Measurements from ENCODE around the gene RHBDF2. TPM values are rescaled to one million over a fixed set of nuclear protein-coding genes. Genes with fewer than 3 reads are reported as not detected.

RHBDF2 gene
- total RNA-seq, 1 donor from 2014 or later: 22.6 TPM

DNA sequence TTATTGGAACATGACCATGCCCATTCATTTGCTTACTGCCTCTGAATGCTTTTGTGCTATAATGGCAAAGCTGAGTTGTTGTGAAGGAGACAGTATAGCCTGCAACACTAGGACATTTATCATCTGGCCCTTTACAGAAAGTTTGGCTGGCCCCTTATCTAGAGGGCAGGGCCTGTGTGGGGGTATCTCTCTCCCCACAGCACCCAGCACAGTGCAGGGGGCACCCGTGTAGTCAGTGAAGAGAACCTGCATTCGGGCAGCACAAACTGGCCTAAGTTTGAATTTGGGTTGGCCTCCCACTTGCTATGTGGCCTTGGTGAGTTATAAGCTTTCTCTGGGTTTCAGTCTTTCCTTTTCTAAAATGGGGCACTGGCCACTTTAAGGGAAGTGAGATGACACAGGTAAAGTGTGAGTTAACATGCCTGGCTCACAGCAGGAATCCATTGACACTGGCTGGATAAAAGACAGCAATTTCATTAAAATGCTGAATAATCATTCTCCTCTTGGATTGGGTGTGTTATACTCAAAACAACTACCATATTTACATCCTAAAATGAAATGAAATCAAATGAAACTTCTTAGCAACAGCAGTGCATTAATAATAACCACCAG is 60.4 kb downstream of the RHBDF2 start:
- DNase-seq (ENCODE audit: low read depth in 2 of 2): no peak

DNA sequence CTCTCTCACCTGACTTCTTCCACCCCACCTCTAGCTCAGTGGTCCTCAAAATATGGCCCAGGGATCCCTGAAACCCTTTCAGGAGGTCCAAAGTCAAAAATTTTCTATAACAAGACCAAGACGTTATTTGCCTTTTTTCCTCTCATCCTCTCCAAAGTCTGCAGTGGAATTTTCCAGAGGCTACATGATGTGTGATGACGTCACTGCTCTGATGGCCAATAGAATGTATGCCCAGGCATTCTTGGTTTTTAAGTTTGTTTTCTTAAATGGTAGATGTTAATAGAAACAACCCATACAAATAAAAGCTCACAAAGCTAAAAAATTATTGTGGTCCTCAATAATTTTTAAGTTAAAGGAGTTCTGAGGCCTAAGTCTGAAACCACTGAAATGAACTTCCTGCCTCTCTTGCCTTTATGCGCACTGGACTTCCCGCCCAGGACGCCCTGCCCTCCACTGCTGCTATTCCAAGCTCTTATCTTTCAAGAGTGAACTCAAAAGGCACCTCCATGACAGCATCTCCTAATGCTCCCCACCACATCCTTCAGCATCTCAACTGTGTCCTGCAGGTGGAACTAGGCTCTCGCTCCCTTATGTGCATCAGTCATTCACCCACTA is 61.8 kb downstream of the RHBDF2 start:
- no peak for DNase-seq (ENCODE audit: low read depth in 2 of 2)

DNA sequence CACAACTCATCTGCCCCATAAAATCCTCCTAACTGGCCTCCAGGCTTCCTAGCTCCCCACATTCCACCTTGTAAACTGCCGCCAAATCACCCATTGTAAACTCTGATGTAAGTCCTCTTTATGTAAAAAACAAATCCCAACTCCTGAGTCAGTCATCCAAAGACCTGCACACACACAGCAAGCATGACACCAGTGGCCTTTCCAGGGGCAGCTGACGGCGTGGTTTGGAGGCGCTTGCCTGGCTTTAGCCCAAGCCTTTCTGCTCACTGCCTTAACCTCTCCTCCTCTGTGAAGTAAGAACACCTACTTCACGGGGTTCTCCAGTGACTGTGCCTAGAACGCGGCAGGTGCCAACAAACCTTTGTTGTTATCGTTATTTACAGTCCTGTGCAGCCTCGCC is 62.3 kb downstream of the RHBDF2 start:
- no peak for DNase-seq (ENCODE audit: low read depth in 2 of 2)

DNA sequence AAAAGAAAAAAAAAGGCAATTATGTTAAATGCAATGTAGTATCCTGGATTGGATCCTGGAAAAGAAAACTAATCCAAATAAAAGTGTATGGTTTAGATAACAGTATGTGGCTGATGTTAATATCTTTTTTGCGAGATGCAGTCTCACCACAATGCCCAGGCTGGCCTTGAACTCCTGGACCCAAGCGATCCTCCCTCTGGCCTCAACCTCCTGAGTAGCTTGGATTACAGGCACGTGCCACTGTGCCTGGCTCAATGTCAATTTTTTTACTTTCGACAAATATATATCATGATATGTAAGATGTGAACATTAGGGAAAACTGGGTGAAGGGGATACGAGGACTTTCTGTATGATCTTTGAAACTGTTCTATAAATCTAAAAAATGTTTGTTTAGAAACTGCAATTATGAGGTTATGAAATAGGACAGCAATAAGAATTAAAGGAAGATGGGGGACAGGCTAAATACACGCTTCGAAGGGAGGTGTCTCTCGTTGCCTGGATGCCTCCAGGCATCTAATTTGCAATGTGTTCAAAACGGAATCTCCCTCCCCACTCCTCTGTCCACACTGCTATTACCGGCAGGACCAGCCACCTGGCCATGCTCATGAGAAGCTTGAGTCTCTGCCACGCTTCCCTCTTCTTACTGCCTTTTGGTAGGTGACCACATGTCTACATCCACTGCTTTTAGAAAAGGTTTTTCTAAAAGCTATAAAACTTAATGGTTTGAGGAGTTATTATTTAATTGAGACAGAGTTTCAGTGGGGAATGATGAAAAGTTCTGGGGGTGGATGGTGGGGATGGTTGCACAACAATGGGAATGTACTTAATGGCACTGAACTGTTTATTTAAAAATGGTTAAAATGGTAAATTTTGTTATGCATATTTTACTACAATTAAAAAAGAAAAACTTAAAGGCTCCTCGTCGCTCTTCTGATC is 63.5 kb downstream of the RHBDF2 start:
- no peak for DNase-seq (ENCODE audit: low read depth in 2 of 2)

DNA sequence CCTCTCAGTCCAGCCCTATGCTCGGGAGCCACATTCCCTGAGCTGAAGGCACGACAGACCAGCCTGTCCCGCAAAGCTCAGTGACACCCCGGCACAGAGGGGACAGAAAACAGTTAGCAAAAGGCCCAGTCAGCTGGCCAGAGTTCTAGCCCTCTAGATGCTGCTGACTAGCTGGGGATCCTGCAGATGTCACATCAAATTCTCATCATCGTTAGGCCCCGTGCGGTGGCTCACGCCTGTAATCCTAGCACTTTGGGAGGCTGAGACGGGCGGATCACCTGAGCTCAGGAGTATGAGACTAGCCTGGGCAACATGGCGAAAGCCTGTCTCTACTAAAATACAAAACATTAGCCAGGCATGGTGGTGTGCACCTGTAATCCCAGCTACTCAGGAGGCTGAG is 65.5 kb downstream of the RHBDF2 start:
- no peak for DNase-seq (ENCODE audit: low read depth in 2 of 2)

DNA sequence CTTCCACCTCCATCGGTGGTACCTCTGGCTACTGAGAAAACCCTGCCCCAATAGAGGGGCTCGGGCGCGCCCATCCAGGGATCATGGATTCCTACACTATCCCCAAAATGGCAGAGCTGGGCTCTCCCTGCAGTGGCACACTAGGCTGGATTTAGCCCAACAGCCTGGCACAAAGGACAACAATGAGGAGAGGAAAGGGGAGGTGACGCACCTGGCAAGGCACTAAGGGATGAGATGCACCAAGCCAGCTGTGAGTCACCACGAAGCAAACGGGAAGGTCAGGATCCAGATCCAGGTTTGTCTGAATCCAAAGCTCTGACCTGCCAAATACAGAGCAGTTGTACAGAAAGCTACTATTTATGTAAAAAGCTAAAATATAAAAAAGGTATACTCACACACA is 66.4 kb downstream of the RHBDF2 start:
- peak in 1 of 2 donors; percentile 67 for DNase-seq (ENCODE audit: low read depth in 2 of 2)

DNA sequence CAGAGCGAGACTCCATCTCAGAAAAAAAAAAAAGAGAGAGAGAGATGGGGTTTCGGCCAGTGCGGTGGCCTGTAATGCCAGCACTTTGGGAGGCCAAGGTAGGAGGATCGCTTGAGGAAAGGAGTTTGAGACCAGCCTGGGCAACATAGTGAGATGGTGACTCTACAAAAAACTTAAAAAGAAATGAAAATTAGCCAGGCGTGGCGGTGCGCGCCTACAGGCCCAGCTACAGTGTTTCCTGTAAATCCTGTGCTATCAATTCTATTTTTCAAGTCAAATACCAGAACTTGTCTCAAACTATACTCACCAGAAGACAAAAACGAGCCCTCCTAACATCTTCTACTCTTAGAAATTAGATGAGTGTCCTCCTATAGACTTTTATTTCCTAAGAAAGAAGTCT is 67.5 kb downstream of the RHBDF2 start:
- no peak for DNase-seq (ENCODE audit: low read depth in 2 of 2)

DNA sequence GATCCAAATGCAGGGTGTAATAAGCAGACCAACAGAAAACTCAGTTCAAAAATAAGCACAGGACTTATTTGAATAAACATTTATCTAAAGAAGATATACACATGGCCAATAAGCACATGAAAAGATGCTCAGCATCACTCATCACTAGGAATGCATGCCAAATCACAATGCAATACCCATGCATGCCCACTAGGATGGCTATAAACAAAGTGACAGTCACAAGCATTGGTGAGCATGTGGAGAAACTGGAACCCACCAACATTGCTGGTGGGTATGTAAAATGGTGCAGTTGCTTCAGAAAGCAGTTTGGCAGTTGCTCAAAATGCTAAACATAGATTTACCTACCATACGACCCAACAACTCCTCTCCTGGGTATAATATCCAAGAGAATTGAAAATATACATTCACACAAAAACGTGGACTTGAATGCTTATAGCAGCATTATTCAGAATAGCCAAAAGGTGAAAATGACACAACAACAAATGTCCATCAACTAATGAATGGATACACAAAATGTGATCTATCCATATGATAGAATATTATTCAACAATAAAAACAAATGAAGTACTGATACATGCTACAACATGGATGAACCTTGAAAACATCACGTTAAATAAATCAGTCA is 68.4 kb downstream of the RHBDF2 start:
- peak; percentile 36 to 47 for DNase-seq (ENCODE audit: low read depth in 2 of 2)

DNA sequence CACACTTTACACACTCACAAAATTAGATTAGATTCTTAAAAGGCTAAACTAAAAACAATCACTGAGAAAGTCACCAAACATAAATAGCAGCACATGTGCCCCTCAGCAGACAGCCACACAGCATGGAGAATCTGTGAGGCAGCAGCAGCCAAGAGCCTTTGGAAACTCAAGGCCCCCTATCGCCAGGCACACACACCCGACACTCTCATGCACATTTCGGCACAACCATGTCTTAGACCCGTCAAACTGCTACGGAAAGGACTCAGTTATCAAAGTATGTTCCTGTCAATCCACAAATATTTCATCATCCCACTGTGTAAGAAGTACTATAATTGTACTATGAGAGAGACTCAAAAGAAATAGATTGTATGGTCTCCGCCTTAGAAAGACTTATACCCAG is 69.2 kb downstream of the RHBDF2 start:
- DNase-seq (ENCODE audit: low read depth in 2 of 2): no peak

DNA sequence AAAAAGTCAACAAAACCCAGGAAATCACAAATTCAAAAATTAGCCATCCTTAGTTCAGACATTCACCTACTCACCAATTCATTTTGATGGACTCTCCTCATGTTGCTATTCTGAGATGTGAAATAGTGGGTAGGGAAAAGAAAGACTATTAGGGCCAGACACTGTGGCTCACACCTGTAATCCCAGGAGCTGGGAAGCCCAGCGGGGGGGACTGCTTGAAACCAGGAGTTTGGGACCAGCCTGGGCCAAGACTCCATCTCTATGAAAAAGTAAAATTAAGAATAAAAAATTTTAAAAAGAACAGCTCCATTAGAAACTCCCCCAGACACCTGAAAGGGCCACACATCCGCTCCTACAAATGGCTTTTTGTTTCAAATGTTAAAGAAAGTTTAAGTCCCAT is 69.7 kb downstream of the RHBDF2 start:
- no peak for DNase-seq (ENCODE audit: low read depth in 2 of 2)

DNA sequence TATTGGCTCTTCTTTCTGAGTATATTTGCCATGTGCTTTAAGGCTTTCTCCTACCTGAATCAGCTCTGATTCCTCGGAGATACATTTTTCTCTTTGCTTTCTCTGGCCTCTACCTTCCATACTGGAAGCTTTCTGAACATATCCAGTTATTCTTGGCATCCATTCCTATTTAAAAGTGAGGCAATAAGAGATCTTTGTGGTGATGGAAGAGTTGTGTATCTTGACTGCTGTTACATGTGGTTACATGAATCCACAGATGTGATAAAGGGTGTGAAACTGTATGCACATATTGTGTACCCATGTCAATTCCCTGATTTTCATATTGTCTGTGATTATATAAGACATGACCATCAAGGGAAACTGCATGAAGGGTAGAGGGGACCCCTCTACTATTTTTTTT is 72.7 kb downstream of the RHBDF2 start:
- peak in 1 of 2 donors; percentile 26 for DNase-seq (ENCODE audit: low read depth in 2 of 2)

DNA sequence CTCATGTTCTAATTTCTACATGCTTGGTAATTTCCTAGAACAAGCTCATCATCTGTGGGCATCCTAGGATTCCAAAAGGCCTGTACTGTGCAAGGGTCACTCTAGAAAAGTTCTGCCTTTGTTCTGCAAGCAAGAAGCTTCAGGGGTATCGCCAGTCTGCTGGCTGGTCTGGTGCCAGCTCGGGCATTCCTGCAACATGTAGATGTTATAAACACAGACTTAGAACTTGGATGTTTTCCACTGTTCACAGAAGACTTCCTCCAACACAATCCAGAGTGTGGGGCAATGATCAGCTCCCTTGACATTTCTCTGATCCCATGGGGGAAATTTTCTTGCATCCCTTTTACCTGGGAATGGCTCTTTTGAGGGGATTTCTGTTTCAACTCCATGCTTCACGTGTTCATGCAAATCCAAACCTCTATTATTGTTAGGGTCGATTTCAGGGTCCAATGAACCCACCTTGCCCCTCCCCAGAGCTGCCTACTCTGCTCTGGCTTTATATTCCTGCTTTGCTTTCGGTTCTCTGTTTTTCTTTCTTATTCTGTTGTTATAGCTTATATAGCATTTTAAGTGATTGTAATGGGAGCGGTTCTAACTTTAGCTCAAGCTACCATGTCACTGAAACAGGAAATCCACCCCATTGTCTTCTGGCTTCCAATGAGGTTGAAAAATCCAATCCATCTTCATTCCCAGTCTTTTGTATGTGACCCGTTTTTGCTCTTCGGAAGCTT is 73.6 kb downstream of the RHBDF2 start:
- DNase-seq (ENCODE audit: low read depth in 2 of 2): peak; percentile 76 to 79

DNA sequence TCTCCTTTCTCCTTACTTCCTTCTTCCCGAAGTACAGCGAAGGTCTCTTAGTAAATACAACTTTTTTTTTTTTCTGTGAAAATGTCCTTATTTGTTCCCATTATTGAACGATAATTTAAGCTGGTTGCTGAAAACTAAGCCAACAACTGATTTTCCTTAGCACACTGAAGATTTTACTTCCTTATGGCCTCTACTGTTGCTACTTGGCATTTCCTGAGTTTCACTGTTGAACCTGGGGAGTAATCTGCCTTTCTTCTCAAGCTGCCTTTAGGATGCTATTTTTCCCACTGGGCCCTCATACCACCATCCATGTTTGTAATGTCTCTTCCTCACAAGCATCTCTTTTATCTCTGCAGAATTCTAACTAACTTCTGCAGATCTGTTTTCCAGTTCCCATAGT is 74.4 kb downstream of the RHBDF2 start:
- peak in 1 of 2 donors; percentile 9 for DNase-seq (ENCODE audit: low read depth in 2 of 2)

DNA sequence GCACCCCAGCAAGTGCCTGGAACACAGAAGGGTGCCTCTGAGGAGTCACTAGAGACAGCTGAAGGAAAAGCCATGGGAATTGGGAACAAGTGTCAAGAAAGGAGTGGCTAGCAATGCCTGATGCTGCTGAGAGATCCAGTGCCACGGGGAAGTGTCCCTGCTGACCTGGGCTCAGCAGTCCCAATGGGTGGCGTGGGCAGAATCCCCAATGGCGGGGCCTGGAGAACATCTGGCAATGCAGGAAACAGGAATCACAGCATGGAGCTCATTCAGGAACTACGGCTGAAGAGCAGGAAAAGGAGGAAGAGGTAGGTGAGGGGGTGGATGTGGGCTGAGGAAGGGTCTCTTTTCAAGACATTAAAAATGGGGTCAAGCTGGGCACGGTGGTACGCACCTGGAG is 78.4 kb downstream of the RHBDF2 start:
- no peak for DNase-seq (ENCODE audit: low read depth in 2 of 2)

DNA sequence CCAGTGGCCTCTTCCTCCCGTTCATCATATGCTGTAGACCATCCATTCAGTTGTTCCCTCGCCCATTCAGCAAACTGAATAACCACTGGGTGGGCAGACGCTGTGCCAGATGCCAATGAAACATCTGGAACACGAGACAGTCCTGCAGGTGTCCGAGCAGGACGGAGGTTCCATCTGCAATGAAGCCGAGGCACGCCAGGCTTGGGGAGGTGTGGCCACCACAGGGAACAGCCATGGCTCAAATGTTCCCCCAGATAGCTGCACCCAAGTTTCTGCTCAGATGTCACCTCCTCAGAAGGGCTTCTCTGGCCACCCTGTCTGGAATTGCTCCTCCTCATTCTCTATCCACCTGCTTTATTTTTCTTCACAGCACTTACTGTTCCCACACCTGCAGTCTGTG is 78.8 kb downstream of the RHBDF2 start:
- DNase-seq (ENCODE audit: low read depth in 2 of 2): no peak

DNA sequence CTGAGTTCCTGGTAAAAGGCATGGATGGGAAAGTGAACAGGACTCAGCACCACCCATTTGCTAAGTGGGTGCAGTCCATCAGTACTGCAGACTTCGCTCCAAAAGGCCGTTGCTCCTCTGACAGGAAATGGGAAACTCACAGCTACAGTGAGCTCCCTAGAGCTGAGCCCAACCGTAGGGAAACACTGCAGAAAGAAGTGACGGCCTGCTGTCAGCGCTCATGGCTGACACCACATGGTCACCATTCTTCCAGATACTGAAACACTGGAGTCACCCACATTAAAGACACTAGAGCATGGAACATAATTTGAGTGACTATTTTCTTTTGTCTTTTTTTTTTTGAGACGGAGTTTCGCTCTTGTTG is 80.2 kb downstream of the RHBDF2 start:
- DNase-seq (ENCODE audit: low read depth in 2 of 2): peak; percentile 39 to 47

Other genes starting within 250 kb of the RHBDF2 start
- 6.3 and 8.3 TPM in 2 replicates for gene UBALD2, start 236.1 kb downstream of the RHBDF2 start, total RNA-seq
- 5.2 and 12.1 TPM in 2 replicates for gene QRICH2, start 193.1 kb downstream of the RHBDF2 start, total RNA-seq
- 69.7 and 103 TPM in 2 replicates for gene PRPSAP1, start 147.5 kb downstream of the RHBDF2 start, total RNA-seq
- 193 and 276 TPM in 2 replicates for gene SPHK1, start 116.8 kb downstream of the RHBDF2 start, total RNA-seq
- gene UBE2O, start 48.3 kb downstream of the RHBDF2 start, total RNA-seq: 12.3 and 13.3 TPM in 2 replicates
- gene AANAT, start 33.8 kb downstream of the RHBDF2 start, total RNA-seq: not detected in 2 replicates
- 0.60 and 2.0 TPM in 2 replicates for gene CYGB, start 36.3 kb upstream of the RHBDF2 start, total RNA-seq
- 0.20 and 0.22 TPM in 2 replicates for gene PRCD, start 38.6 kb upstream of the RHBDF2 start, total RNA-seq
- gene ST6GALNAC2, start 84.4 kb upstream of the RHBDF2 start, total RNA-seq: not detected in 2 replicates
- gene ST6GALNAC1, start 142.3 kb upstream of the RHBDF2 start, total RNA-seq: not detected in 2 replicates
- 112 and 221 TPM in 2 replicates for gene MXRA7, start 209.5 kb upstream of the RHBDF2 start, total RNA-seq
- gene JMJD6, start 225.2 kb upstream of the RHBDF2 start, total RNA-seq: 10.5 and 15.1 TPM in 2 replicates
- 20.0 and 22.8 TPM in 2 replicates for gene METTL23, start 225.4 kb upstream of the RHBDF2 start, total RNA-seq
- 142 and 143 TPM in 2 replicates for gene SRSF2, start 235.9 kb upstream of the RHBDF2 start, total RNA-seq
- 21.1 and 31.9 TPM in 2 replicates for gene MFSD11, start 236.7 kb upstream of the RHBDF2 start, total RNA-seq

Measured in lung microvascular endothelial cell (primary cell).